HG03378 (cell line): ENCODE data around the gene TMEM205.
"Not testable (repeated sequence)": the region's sequence is repeated elsewhere in the genome, so short reads cannot be mapped to it uniquely, and the experiment has no call there.

Experiments
- ATAC-seq: cut with Tn5 transposase; IDR thresholded peaks from one replicate; pipeline ENCODE4 v1.9.1; 2021; ENCODE audit warnings: mild to moderate bottlenecking, moderate library complexity; ENCODE audit not compliant: unreplicated experiment

Gene TMEM205

GRCh38 chr19:11346104-11346940 is at the start of gene TMEM205, which contains the start of gene CCDC159:
TMEM205 (minus strand) TSS chr19:11346268; CDS start chr19:11345619, 649 bp downstream.
CCDC159 (plus strand) TSS chr19:11346519; CDS start chr19:11346607, 88 bp downstream.
- ATAC-seq = peak; percentile 87

- ATAC-seq = no peak
Measured at GRCh38 chr19:11390933-11391680, 45.0 kb upstream of the TMEM205 start.

GRCh38 chr19:11390359-11390758 is 44.3 kb upstream of the TMEM205 start:
- ATAC-seq = no peak

- no peak for ATAC-seq
Measured at GRCh38 chr19:11387162-11388034, 41.3 kb upstream of the TMEM205 start.

GRCh38 chr19:11384778-11385129 is 38.7 kb upstream of the TMEM205 start:
- no peak for ATAC-seq

- ATAC-seq = no peak
Measured at GRCh38 chr19:11383706-11384048, 37.6 kb upstream of the TMEM205 start.

- no peak for ATAC-seq
Measured at GRCh38 chr19:11382898-11383705, 37.0 kb upstream of the TMEM205 start.

GRCh38 chr19:11380653-11381537 is 34.8 kb upstream of the TMEM205 start:
- peak; percentile 74 for ATAC-seq

- ATAC-seq = no peak
Measured at GRCh38 chr19:11379857-11380350, 33.8 kb upstream of the TMEM205 start.

- ATAC-seq = not testable (repeated sequence)
Measured at GRCh38 chr19:11379269-11379845, 33.3 kb upstream of the TMEM205 start.

GRCh38 chr19:11378319-11379189 is 32.5 kb upstream of the TMEM205 start:
- no peak for ATAC-seq

- no peak for ATAC-seq
Measured at GRCh38 chr19:11377756-11378155, 31.7 kb upstream of the TMEM205 start.

- no peak for ATAC-seq
Measured at GRCh38 chr19:11377237-11377636, 31.2 kb upstream of the TMEM205 start.

- no peak for ATAC-seq
Measured at GRCh38 chr19:11375143-11375948, 29.3 kb upstream of the TMEM205 start.

GRCh38 chr19:11374433-11375142 is 28.5 kb upstream of the TMEM205 start, which contains the start of gene SWSAP1:
SWSAP1 (plus strand) TSS chr19:11374666; CDS start chr19:11374681, 15 bp downstream.
- peak; percentile 86 for ATAC-seq

GRCh38 chr19:11373885-11374432 is 27.9 kb upstream of the TMEM205 start:
- no peak for ATAC-seq
